HG02943 (cell line): ENCODE results near the gene CGNL1.
A peak's percentile ranks its signal among the peaks of the same experiment; 100 is the strongest.

ENCODE experiments used
- ATAC-seq: cut with Tn5 transposase; IDR thresholded peaks from one replicate; pipeline ENCODE4 v1.9.1; 2021; ENCODE audit warnings: mild to moderate bottlenecking, low read depth, moderate library complexity; ENCODE audit not compliant: unreplicated experiment

Gene CGNL1

DNA sequence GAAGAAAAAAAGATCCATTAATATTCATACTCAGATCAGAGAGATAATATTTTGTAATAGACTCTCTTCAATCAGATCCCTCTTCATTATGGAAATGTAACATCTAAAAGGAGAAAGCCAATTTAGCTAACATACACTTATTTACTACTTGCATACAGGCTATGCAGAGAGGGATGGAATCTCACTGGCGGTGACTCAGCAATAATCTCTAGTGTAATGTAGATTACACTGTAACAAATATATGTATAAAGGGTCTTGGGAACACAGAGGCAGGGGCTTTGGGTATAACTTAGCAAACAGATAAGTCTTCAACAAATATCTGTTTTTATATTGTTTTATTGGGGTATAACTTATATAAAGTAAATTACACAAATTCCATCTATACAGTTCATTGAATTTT lies 69.6 kb downstream of the CGNL1 start:
- no peak for ATAC-seq

GRCh38 chr15:57446393-57446792 lies 70.1 kb downstream of the CGNL1 start:
- ATAC-seq, result no peak

GRCh38 chr15:57451555-57451954 lies 75.2 kb downstream of the CGNL1 start:
- ATAC-seq, result no peak

GRCh38 chr15:57452090-57452754 lies 75.9 kb downstream of the CGNL1 start:
- ATAC-seq, result no peak

GRCh38 chr15:57455929-57456328 lies 79.6 kb downstream of the CGNL1 start:
- ATAC-seq, result no peak

- no peak for ATAC-seq
Observed at GRCh38 chr15:57456559-57456958, 80.3 kb downstream of the CGNL1 start.

DNA sequence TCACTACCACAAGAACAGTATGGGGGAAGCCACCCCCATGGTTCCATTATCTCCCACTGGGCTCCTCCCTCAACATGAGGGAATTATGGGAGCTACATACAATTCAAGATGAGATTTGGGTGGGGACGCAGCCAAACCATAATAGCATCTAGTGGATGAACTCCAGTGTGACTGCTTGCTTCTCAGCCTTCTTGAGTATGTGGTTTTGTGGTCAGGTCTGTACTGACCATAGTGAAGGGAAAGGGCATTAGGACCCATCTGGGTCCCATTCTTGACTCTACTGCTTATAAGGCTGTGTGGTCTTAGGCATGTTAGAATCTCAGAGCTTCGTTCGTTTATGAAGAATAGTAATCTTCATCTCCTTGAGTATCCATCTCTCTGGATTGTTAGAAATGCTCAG lies 81.4 kb downstream of the CGNL1 start:
- ATAC-seq, result no peak

- ATAC-seq, result no peak
Observed at GRCh38 chr15:57458356-57458781, 82.1 kb downstream of the CGNL1 start.

- ATAC-seq, result no peak
Observed at GRCh38 chr15:57460208-57460816, 84.0 kb downstream of the CGNL1 start.

GRCh38 chr15:57461541-57461940 lies 85.2 kb downstream of the CGNL1 start:
- no peak for ATAC-seq

DNA sequence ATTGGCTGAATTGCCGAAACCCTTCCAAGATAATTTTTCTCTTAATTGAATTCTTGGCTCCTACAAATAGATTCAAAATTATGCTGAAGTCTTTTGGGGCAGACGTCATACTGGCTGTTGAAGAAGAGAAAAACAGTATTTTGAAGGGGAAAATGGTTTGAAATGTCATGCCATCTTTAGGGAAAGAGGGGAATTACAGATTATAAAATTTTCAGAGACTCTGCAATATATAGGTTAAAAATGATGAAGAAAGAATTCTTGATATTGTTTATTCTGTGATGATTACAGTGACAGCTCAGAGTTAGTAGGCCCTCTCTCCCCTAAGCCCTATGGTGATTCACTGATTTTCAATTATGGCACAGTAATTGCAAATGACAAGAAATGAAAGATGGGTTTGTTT lies 86.1 kb downstream of the CGNL1 start:
- no peak for ATAC-seq

DNA sequence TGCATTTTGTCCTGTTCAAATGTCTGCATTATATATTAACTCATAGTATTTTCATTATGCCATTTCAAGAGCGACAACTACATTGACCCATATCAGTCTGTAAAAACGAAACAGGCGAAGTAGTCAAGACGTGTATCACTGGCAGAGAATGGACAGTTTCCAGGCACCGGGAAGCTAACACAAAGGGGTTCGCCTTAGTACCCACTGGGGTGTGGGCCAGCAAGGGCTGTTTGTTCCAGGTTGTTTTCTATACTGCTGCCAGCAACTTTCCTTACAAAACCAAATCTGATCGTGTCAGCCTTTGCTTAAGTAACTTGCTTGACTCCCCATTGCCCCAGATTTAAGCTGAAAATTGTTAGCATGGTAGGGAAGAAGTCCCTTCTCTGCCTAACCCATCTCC lies 87.1 kb downstream of the CGNL1 start:
- no peak for ATAC-seq

GRCh38 chr15:57464480-57464879 lies 88.2 kb downstream of the CGNL1 start:
- no peak for ATAC-seq

DNA sequence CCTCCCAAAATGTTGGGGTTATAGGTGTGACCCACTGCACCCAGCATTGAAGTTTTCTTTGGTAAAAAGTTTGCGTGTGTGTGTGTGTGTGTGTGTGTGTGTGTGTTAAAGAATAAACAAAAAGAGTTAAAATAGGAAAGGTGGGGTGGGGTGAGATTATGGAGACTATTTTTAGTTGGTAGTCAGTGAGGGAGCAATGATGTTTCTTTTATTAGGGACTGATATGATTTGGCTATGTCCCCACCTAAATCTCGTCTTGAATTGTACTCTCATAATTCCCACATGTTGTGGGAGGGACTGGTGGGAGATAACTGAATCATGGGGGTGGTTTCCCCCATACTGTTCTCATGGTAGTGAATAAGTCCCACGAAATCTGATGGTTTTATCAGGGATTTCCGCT lies 92.2 kb downstream of the CGNL1 start:
- no peak for ATAC-seq

GRCh38 chr15:57470543-57470942 lies 94.2 kb downstream of the CGNL1 start:
- ATAC-seq, result no peak

GRCh38 chr15:57472861-57473260 lies 96.6 kb downstream of the CGNL1 start:
- no peak for ATAC-seq

GRCh38 chr15:57476533-57476975 lies 100.2 kb downstream of the CGNL1 start:
- no peak for ATAC-seq

- peak; percentile 89 for ATAC-seq
Observed at GRCh38 chr15:57477736-57478522, 101.6 kb downstream of the CGNL1 start.

GRCh38 chr15:57479005-57479404 lies 102.7 kb downstream of the CGNL1 start:
- ATAC-seq, result no peak

GRCh38 chr15:57481038-57481705 lies 104.9 kb downstream of the CGNL1 start:
- no peak for ATAC-seq

DNA sequence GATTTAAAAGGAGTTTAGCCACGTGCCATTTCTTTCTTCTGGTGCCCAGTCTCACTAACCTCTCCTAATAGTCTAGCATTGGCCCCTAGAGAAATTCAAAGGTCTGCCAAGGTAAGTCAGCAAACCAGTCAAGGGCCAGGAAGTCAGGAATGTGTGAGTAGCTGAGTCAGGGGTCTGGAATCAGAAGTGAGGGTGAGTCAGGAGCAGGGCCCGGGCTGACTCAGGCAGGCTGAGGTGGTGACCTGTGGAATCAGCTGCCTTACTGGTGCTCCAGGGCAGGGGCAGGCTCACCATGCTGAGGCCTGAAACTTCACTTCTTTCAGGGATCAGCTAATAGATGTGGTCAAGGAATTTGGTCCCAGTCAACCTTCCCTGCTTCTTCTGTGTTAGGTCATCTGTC lies 109.6 kb downstream of the CGNL1 start:
- no peak for ATAC-seq
